ENCODE data around the gene ADCY5. TPM values are rescaled to one million over a fixed set of nuclear protein-coding genes. Genes with fewer than 3 reads are reported as not detected.

ADCY5 gene
- total RNA-seq, 3 donors from 2014 or later, result 0.05 to 0.13 TPM; not detected in 1

- Mint-ChIP-seq H3K9me3 (peaks cover 1% of the 10 kb centered on the region), H3K27me3 (ENCODE audit: low read depth) (peaks cover 24% of the 10 kb centered on the region), H3K36me3 (ENCODE audit: insufficient read depth) (no peaks in the 10 kb centered on the region), H3K4me1 (ENCODE audit: low read depth) (no peaks in the 10 kb centered on the region), H3K4me3 (no peak overlapping the region)
- DNase-seq (no peak), ATAC-seq (no peak)
These were observed 99.1 kb downstream of the ADCY5 start for GRCh38 chr3:123349566-123350435.

DNA sequence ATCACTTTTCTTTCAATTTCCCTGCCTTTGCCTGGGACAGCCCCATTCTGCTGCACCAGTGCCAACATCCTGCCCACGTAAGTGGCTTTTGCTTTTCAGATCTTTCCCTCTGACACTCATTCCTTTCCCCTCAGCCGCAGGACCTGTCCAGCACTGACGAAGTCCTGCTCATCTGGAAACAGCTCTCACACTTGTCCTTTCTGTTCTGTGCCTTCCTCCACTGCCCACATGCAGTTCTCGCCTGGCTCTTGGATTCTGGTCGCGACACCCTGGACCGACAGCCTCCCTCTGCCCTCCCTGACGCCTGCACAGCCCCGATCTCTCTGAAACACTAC, 99.7 kb downstream of the ADCY5 start:
- no peak overlapping the region for H3K4me3 Mint-ChIP-seq
- peak in 1 of 2 donors; percentile 17 for ATAC-seq

GRCh38 chr3:123348471-123349200, 100.3 kb downstream of the ADCY5 start:
- DNase-seq, result no peak
- no peak for ATAC-seq

More for the DNA sequence above, 99.7 kb downstream of the ADCY5 start:
- Mint-ChIP-seq H3K27me3 (ENCODE audit: low read depth) (peaks cover 24% of the 10 kb centered on the region), H3K36me3 (ENCODE audit: insufficient read depth) (no peaks in the 10 kb centered on the region), H3K4me1 (ENCODE audit: low read depth) (no peaks in the 10 kb centered on the region), H3K9me3 (no peaks in the 10 kb centered on the region)
- no peak for DNase-seq

GRCh38 chr3:123347691-123348264, 101.1 kb downstream of the ADCY5 start:
- Mint-ChIP-seq H3K36me3 (ENCODE audit: insufficient read depth) (no peaks in the 10 kb centered on the region), H3K4me1 (ENCODE audit: low read depth) (no peaks in the 10 kb centered on the region), H3K27me3 (ENCODE audit: low read depth) (peaks cover 24% of the 10 kb centered on the region), H3K4me3 (no peak overlapping the region), H3K9me3 (no peaks in the 10 kb centered on the region)
- DNase-seq (no peak), ATAC-seq (no peak)

More at GRCh38 chr3:123348471-123349200, 100.3 kb downstream of the ADCY5 start:
- Mint-ChIP-seq H3K36me3 (ENCODE audit: insufficient read depth) (no peaks in the 10 kb centered on the region), H3K4me1 (ENCODE audit: low read depth) (no peaks in the 10 kb centered on the region), H3K4me3 (no peak overlapping the region), H3K9me3 (no peaks in the 10 kb centered on the region), H3K27me3 (ENCODE audit: low read depth) (peaks cover 24% of the 10 kb centered on the region)

- Mint-ChIP-seq H3K36me3 (ENCODE audit: insufficient read depth) (no peaks in the 10 kb centered on the region), H3K4me3 (no peak overlapping the region), H3K27me3 (ENCODE audit: low read depth) (peaks cover 24% of the 10 kb centered on the region), H3K4me1 (ENCODE audit: low read depth) (no peaks in the 10 kb centered on the region), H3K9me3 (no peaks in the 10 kb centered on the region)
- ATAC-seq, result no peak
- no peak for DNase-seq
These were observed 101.7 kb downstream of the ADCY5 start for GRCh38 chr3:123347205-123347604.

GRCh38 chr3:123346021-123346420, 102.9 kb downstream of the ADCY5 start:
- DNase-seq, result no peak
- ATAC-seq, result no peak
- Mint-ChIP-seq H3K9me3 (no peaks in the 10 kb centered on the region), H3K4me1 (ENCODE audit: low read depth) (no peaks in the 10 kb centered on the region), H3K4me3 (no peak overlapping the region), H3K36me3 (ENCODE audit: insufficient read depth) (no peaks in the 10 kb centered on the region), H3K27me3 (ENCODE audit: low read depth) (peaks cover 24% of the 10 kb centered on the region)

DNA sequence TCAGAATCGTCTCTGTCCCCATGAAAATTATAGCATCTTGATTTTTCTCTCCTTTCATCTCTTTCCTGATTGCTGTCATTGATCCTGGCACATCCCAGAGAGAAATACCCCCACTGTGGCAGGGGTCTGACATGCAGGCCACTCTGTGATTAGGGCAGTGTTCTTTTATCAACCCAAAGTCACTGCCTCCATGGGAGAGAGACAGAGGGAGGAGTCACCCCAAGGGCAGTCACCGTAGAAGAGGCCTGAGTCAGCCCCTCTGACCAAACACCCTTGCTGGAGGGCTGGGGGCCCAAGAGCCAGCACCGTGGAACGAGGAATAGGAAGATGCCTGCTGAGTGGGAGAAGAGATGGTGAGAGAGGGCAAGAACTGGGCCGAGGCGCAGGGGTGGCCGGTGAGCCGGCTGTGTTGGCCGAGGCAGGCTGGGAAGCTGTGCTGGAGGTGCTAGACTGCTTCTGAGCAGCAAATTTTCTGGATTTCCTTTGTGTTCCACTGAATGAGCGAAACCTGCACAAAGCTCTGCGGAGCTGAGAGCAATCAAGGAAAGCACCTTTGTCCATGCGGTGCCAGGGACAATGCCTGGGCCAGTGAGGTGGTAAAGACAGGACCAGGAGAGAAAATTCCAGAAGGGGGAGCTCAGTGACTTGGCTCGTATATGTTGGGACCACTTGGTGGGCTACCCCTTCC, 103.8 kb downstream of the ADCY5 start:
- Mint-ChIP-seq H3K4me1 (ENCODE audit: low read depth) (no peaks in the 10 kb centered on the region), H3K27me3 (ENCODE audit: low read depth) (peaks cover 18% of the 10 kb centered on the region), H3K36me3 (ENCODE audit: insufficient read depth) (no peaks in the 10 kb centered on the region), H3K4me3 (no peak overlapping the region), H3K9me3 (no peaks in the 10 kb centered on the region)
- ATAC-seq (no peak), DNase-seq (no peak)

GRCh38 chr3:123344175-123344906, 104.5 kb downstream of the ADCY5 start:
- ATAC-seq (no peak), DNase-seq (no peak)
- Mint-ChIP-seq H3K4me3 (no peak overlapping the region), H3K36me3 (ENCODE audit: insufficient read depth) (no peaks in the 10 kb centered on the region), H3K9me3 (no peaks in the 10 kb centered on the region), H3K27me3 (ENCODE audit: low read depth) (peaks cover 13% of the 10 kb centered on the region), H3K4me1 (ENCODE audit: low read depth) (no peaks in the 10 kb centered on the region)

DNA sequence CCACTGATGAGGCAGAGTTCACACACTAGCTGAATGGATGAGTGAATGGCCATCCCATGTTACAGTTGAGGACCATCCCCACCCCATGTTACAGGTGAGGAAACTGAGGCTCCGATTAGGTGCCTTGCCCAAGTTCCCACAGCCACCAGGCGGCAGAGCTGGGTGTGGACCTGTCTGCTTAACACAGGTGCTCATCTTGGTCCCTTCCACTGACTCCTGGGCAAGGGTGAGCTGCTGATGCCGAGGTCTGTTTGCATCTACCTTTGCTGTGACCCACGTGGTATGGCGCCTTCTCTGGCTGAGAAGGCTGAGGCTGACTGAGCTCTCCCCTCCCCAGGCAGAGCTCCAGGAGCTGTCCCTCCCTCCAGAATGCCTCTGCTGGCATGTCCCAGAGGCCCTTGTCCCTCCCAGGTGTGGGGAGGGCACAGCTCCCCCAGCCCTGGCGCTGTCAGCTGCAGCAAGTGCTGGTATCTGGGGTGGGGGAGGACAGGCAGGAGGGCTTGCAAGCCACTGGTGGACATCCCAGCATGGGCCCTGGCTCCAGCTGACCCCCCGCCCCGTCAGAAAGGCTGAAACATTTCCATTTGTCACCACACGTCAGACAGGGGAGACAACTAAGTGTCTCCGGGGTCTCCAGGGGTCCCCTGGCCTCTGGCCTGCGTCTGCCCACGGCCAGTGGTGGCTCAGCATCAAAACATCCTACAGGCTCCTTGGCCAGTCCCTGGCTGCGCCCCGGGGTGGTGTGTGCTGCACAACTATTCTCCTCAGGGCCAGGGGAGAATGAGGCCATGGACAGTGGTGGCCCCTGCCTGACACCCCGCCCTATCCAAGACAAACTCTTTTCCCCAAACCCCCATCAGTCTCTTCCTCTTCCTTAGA, 105.4 kb downstream of the ADCY5 start:
- Mint-ChIP-seq H3K27me3 (ENCODE audit: low read depth) (peaks cover 6% of the 10 kb centered on the region), H3K9me3 (no peaks in the 10 kb centered on the region), H3K4me3 (no peak overlapping the region), H3K4me1 (ENCODE audit: low read depth) (no peaks in the 10 kb centered on the region), H3K36me3 (ENCODE audit: insufficient read depth) (no peaks in the 10 kb centered on the region)
- DNase-seq, result no peak
- no peak for ATAC-seq

DNA sequence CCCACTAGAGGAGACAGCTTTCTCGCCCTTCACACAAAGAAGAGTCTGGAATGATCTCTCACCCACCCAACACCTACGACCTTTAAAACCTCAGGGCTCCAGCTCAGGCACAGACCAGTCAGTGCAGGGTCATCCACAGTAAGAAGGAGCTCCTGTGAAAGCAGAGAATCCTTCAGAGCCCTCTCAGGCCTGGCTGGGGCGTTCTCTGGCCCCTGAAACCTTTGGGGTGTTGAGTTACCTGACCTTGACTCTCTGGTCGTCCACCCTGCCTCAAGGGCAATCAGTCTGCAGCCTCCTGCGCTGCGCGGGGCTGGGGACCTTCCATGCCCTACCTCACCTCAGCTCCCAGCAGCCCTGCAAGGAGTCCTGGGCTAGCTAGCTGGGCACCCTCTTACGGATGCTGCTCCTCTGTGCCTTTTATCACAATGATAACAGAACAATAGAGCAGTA, 106.2 kb downstream of the ADCY5 start:
- H3K9me3 Mint-ChIP-seq, result no peaks in the 10 kb centered on the region
- ATAC-seq (no peak), DNase-seq (no peak)

DNA sequence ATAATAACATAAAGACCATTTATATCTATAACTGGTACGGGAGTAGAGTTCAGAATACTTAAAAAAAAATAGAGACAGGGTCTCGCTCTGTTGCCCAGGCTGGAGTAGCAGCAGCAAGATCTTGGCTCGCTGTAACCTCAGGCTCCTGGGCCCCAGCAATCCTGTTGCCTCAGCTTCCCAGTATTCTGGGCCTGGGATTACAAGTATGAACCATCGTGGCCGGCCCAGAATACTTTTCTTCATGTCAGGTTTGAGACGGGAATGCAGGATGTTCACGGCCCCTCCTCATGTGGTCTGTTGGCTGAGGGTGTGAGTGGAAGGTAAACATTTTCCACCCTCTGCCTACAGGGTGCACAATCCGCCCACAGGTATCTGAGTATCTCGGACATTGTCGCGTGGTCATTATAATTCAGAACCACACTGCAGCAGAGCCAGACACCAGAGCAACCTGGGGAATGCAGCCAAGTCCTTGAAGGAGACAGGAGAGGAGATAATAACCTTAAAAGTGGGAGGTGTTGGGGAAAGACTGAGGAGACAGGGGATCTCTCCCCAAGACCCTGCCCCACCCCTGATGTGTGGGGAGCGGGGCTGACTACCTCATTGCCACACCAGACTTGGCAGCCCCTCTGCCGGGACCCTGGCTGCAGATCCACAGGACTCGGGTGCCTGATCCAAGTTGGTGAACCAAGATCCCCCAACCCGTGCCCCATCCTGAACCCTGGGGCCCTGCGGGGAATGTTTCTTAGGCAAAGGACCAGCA, 106.8 kb downstream of the ADCY5 start:
- H3K9me3 Mint-ChIP-seq, result no peaks in the 10 kb centered on the region
- H3K4me1 Mint-ChIP-seq (ENCODE audit: low read depth), result no peaks in the 10 kb centered on the region
- ATAC-seq, result no peak
- H3K27me3 Mint-ChIP-seq (ENCODE audit: low read depth), result no peaks in the 10 kb centered on the region
- no peaks in the 10 kb centered on the region for H3K36me3 Mint-ChIP-seq (ENCODE audit: insufficient read depth)
- no peak overlapping the region for H3K4me3 Mint-ChIP-seq
- no peak for DNase-seq

More for the DNA sequence above, 106.2 kb downstream of the ADCY5 start:
- H3K4me3 Mint-ChIP-seq, result no peak overlapping the region
- H3K4me1 Mint-ChIP-seq (ENCODE audit: low read depth), result no peaks in the 10 kb centered on the region
- no peaks in the 10 kb centered on the region for H3K36me3 Mint-ChIP-seq (ENCODE audit: insufficient read depth)
- no peaks in the 10 kb centered on the region for H3K27me3 Mint-ChIP-seq (ENCODE audit: low read depth)

GRCh38 chr3:123340336-123340735, 108.6 kb downstream of the ADCY5 start:
- H3K4me1 Mint-ChIP-seq (ENCODE audit: low read depth), result peaks cover under 1% of the 10 kb centered on the region
- ATAC-seq, result no peak
- H3K27me3 Mint-ChIP-seq (ENCODE audit: low read depth), result no peaks in the 10 kb centered on the region

More at GRCh38 chr3:123340336-123340735, 108.6 kb downstream of the ADCY5 start:
- DNase-seq, result no peak
- H3K9me3 Mint-ChIP-seq, result no peaks in the 10 kb centered on the region
- H3K36me3 Mint-ChIP-seq (ENCODE audit: insufficient read depth), result no peaks in the 10 kb centered on the region
- H3K4me3 Mint-ChIP-seq, result no peak overlapping the region

All from activated T-cell treated with anti-CD3 and anti-CD28 coated beads, Interleukin-2, amount 50 U/mL, for 4 hours (primary cell).